Sigmoid colon (tissue), 7 donors: ENCODE measurements around the gene ERMAP. TPM values are rescaled to one million over a fixed set of nuclear protein-coding genes. Genes with fewer than 3 reads are reported as not detected.

Experiments
- polyA plus RNA-seq, 3 donors: library from polyadenylated mRNA; stranded (reverse); fragments of 200-250 nt; gene quantifications; one replicate each; pipeline ENCODE4 v1.2.3, GENCODE V29; 2013
- total RNA-seq, 4 donors: library from RNA; depleted of rRNA; stranded (reverse); fragments of >200 nt; gene quantifications; one replicate each; pipeline ENCODE4 v1.1.0, GENCODE V29; 2016
- donor health status: healthy with polysubstance abuse.
- donor health status: Bipolar disorder and iron deficiency.
- donor health status: healthy.

The ERMAP gene
- total and polyA plus RNA-seq, 7 donors: 3.5 to 18.6 (median 9.5) TPM

Other genes with a start within 250 kb of the ERMAP start
- gene PPIH, start 158.7 kb upstream of the ERMAP start, total RNA-seq: 10 to 100 TPM; 19.7 to 32.9 (median 27.5) TPM
- gene PPIH, start 158.7 kb upstream of the ERMAP start, polyA plus RNA-seq: 10 to 100 TPM; 39.6 to 71.1 (median 45.5) TPM
- 100 to 1,000 TPM; 685 to 773 (median 728) TPM for gene YBX1, start 134.7 kb upstream of the ERMAP start, total RNA-seq
- gene YBX1, start 134.7 kb upstream of the ERMAP start, polyA plus RNA-seq: 100 to 1,000 TPM; 695 to 897 (median 801) TPM
- not detected for gene CLDN19, start 76.9 kb upstream of the ERMAP start, total RNA-seq
- under 1 TPM in 1 of 3 donors, not detected in 2; 0.03 TPM for gene CLDN19, start 76.9 kb upstream of the ERMAP start, polyA plus RNA-seq
- 10 to 100 TPM; 15.3 to 23.3 (median 19.1) TPM for gene P3H1, start 50.1 kb upstream of the ERMAP start, total RNA-seq
- 10 to 100 TPM in 1 of 3 donors, 1 to 10 TPM in 2; 1.8 to 18.4 (median 6.2) TPM for gene P3H1, start 50.1 kb upstream of the ERMAP start, polyA plus RNA-seq
- 1 to 10 TPM; 2.2 to 6.9 (median 4.2) TPM for gene C1orf50, start 49.9 kb upstream of the ERMAP start, total RNA-seq
- 1 to 10 TPM; 2.3 to 5.2 (median 2.4) TPM for gene C1orf50, start 49.9 kb upstream of the ERMAP start, polyA plus RNA-seq
- gene TMEM269, start 32.1 kb upstream of the ERMAP start, total RNA-seq: not detected
- under 1 TPM in 1 of 3 donors, not detected in 2; 0.04 TPM for gene TMEM269, start 32.1 kb upstream of the ERMAP start, polyA plus RNA-seq
- 10 to 100 TPM; 34.6 to 48.1 (median 40.6) TPM for gene SVBP, start 275 bp downstream of the ERMAP start, total RNA-seq
- gene SVBP, start 275 bp downstream of the ERMAP start, polyA plus RNA-seq: 10 to 100 TPM; 22.5 to 53.5 (median 36.1) TPM
- gene ZNF691, start 29.5 kb downstream of the ERMAP start, total RNA-seq: 10 to 100 TPM in 3 of 4 donors, 1 to 10 TPM in 1; 8.3 to 20.7 (median 15.2) TPM
- 1 to 10 TPM; 2.4 to 6.9 (median 3.2) TPM for gene ZNF691, start 29.5 kb downstream of the ERMAP start, polyA plus RNA-seq
- 10 to 100 TPM in 3 of 4 donors, 1 to 10 TPM in 1; 7.7 to 33.5 (median 15.3) TPM for gene SLC2A1, start 141.7 kb downstream of the ERMAP start, total RNA-seq
- 10 to 100 TPM in 1 of 3 donors, 1 to 10 TPM in 2; 4.2 to 44.9 (median 8.8) TPM for gene SLC2A1, start 141.7 kb downstream of the ERMAP start, polyA plus RNA-seq